GM18505 (cell line): ENCODE data around the gene CUTA.

ENCODE experiments used
- ATAC-seq: cut with Tn5 transposase; IDR thresholded peaks from one replicate; pipeline ENCODE4 v1.9.1; 2021; ENCODE audit not compliant: unreplicated experiment
- POLR2A ChIP-seq: IDR thresholded peaks from 4 replicates; pipeline ENCODE4 v1.6.1; 2011; ENCODE audit warnings: borderline replicate concordance; ENCODE audit not compliant: insufficient read depth, insufficient read length; ENCODE audit errors: extremely low read depth

CUTA gene

GRCh38 chr6:33431880-33432541 lies 14.1 kb upstream of the CUTA start:
- TF ChIP-seq POLR2A: no peak
- ATAC-seq: no peak

DNA sequence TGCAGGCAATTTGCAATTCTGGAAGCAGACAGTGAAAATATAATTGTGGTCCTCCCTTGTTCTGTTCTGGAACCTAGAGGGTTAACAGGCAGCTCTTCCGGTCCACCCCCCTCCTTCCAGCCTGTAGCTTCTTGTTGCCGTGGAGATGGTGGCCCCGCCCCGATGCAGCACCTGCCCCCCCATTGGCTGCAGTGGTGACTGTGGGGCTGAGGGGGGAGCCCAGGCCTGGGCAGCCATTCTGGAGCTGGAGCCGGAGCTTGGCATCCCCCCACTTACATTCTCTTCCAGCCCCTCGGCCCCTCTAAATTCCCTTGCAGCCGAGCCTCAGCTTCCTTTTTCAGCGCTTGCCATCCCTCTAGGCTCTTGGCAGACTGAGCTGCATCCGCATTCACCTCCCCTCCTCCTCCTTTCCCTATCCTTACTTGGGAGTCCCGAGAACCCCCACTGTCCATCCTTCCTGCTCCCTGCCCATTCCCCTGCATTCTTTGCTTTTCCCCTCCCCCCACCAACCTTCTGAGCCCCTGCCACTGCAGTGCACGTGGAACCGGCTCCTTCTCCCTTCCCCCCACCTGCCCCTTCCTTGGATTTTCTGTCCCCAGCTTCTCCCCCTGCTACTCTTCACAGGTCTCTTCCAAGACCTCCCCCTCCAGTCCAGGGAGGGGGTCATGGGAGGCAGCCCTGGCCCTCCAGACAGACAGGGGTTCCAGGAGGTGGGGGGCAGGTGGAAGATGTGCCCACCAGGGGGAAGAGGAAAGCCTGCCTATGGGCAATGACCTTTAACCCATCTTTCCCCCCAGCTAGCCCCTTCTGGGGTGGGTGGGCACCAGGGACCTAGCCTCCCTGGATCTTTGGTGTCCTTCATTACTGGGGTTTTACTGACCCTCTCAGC lies 13.3 kb upstream of the CUTA start:
- ATAC-seq: no peak
- TF ChIP-seq POLR2A: no peak

DNA sequence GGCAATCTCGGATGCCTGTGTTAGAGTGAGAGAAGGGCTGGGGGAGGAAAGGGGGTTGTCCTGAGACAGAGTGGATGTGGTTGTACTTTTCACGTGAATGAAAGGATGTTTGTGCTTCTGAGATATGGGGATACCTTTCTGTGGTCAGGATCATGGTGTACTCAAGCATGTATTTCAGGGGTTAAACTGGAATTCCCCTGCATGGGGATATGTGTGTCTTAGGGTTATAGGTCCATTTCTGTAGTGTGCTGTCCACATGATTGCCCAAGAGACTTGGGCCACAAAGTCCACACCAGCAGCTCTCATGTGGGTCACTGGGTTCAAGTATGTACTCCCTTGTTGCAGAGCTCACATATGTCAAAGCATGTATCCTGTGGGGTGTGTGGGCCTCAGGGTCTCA lies 12.4 kb upstream of the CUTA start:
- no peak for TF ChIP-seq POLR2A
- ATAC-seq: no peak

GRCh38 chr6:33429750-33430052 lies 11.8 kb upstream of the CUTA start:
- no peak for TF ChIP-seq POLR2A
- ATAC-seq: no peak

DNA sequence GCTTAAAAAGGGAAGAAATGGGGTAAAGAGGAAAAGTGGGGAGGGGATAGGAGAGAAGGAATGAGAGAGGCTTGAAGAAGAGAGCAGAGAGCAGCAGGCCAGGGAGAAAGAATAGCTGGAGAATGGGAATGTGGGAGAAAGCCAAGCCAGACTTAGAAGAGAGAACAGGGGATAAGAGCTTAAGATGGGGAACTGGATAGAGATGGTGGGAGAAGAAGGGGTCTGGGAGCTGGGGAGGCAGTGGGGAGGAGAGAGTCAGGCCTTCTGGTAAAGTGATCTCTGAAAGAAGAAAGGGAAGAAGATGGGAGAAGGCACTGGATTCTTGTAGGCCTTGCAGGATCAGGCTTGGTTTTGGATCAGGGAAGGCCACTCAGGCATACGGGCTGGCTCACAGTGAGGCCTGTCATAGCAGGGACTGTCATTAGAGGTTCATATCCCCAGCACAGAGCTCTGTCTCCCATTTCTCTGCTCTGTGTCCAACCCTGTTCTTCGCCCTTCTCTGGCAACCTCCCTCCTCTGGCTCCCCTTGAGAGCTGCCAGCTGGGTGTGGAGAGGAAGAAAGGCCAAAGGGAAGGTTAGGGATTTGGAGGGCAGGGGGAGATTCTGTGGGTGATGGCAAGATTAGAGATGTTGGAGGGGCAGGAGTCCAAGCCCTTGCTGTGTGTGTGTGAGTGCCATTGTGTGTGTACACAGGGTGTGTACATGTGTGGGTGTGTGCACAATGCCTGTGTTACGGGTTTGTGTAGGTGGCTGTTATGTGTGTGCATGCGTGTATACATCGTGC lies 11.3 kb upstream of the CUTA start:
- no peak for ATAC-seq
- no peak for TF ChIP-seq POLR2A

- no peak for ATAC-seq
- no peak for TF ChIP-seq POLR2A
These were observed 10.5 kb upstream of the CUTA start for GRCh38 chr6:33428224-33428965.

DNA sequence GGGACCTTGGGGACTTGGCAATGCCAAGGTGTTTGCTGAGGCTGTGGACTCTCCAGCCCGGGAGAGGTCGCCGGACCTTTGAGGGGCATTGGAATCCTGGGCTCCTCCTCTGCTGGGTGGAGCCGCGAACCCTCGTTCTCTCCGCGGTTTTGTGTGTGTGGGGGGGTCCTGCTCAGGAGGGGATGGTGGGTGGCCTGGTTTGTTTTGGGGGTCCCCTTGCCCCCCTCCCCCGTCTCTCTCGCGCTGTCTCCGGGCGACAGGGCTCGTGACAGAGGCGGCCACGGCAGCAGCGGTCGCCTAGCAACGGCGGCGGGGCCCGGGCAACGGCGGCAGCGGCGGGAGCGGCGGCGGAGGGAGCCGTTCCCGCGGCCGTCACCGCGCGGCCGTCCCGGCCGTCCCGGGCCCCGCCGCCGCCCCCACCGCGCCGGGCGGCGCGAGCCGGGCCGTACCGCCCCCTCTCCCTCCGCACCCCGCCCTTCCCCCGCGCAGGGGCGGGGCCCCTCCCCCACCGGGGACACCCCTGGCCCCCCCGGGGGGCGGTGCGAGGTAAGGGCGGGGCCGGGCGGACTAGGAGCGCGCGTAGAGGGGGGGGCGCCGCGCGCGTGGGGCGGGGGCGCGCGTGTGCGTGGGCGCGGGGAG lies 9.8 kb upstream of the CUTA start:
- no peak for TF ChIP-seq POLR2A
- no peak for ATAC-seq

- no peak for ATAC-seq
- TF ChIP-seq POLR2A: no peak
These were observed 8.9 kb upstream of the CUTA start for GRCh38 chr6:33426590-33427511.

GRCh38 chr6:33425668-33426577 lies 8.0 kb upstream of the CUTA start:
- no peak for ATAC-seq
- TF ChIP-seq POLR2A: peak; percentile 71

GRCh38 chr6:33424855-33425667 lies 7.2 kb upstream of the CUTA start:
- ATAC-seq: no peak
- no peak for TF ChIP-seq POLR2A
